ENCODE results near the gene RETN.

DNA sequence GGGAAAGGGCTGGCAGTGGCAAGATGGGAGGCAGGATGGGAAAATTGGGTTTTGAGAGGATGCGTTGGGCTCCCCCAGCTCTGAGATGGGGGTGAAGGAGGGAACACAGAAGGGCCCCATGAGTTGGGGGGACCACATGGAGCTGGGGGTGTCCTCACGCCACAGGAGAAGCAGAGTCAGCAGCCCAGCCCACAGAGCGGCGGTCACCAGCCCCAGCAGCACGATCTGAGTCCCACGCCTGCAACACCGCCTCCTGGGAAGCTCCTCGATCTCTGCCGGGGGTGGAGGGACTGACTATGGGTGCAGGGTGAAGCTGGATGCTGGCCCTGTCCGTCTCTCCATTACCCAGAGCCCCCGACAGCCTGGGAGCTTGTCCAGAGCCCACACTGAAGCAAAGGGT lies 29.7 kb downstream of the RETN start:
- no peak for TF ChIP-seq CTCF (IDR thresholded peaks at IDR 0.05)
- no peak for TF ChIP-seq POLR2A (IDR thresholded peaks at IDR 0.05)
